Osteoblast (primary cell): ENCODE measurements around the gene PDS5B. TPM values are rescaled to one million over a fixed set of nuclear protein-coding genes. Genes with fewer than 3 reads are reported as not detected.

Source experiments
- DNase-seq: peaks from one replicate; pipeline ENCODE4 v3.0.0; 2011; ENCODE audit warnings: low spot score, mixed read lengths; ENCODE audit not compliant: insufficient read length; ENCODE audit errors: missing footprints
- H2AFZ ChIP-seq: 2 replicates; pipeline ENCODE4 v1.6.0; 2011; ENCODE audit warnings: mild to moderate bottlenecking, low read length
- H3K27ac ChIP-seq: 2 replicates; pipeline ENCODE4 v1.5.1; 2011; ENCODE audit warnings: mild to moderate bottlenecking, low read depth, low read length, moderate library complexity
- H3K27me3 ChIP-seq: 2 replicates; pipeline ENCODE4 v1.6.0; 2012; ENCODE audit warnings: mild to moderate bottlenecking, control low read depth, inconsistent platforms, low read length, moderate library complexity; ENCODE audit not compliant: insufficient read depth
- H3K36me3 ChIP-seq: 2 replicates; pipeline ENCODE4 v1.5.1; 2011; ENCODE audit warnings: mild to moderate bottlenecking, low read length, control low read depth, moderate library complexity; ENCODE audit not compliant: insufficient read depth
- H3K4me1 ChIP-seq: 2 replicates; pipeline ENCODE4 v1.5.1; 2011; ENCODE audit warnings: mild to moderate bottlenecking, low read length, control low read depth, moderate library complexity; ENCODE audit not compliant: insufficient read depth
- H3K4me2 ChIP-seq: 2 replicates; pipeline ENCODE4 v1.6.0; 2011; ENCODE audit warnings: mild to moderate bottlenecking, low read length; ENCODE audit not compliant: insufficient read depth
- H3K4me3 ChIP-seq: fragments of 200-600 bp; sonication (generic); 3 replicates; pipeline ENCODE4 v1.5.1; 2012; ENCODE audit warnings: mild to moderate bottlenecking, low read length, inconsistent platforms; ENCODE audit not compliant: insufficient read depth
- H3K79me2 ChIP-seq: 2 replicates; pipeline ENCODE4 v1.6.0; 2012; ENCODE audit warnings: mild to moderate bottlenecking, low read length, control low read depth, inconsistent platforms; ENCODE audit not compliant: insufficient read depth
- H3K9me3 ChIP-seq: 2 replicates; pipeline ENCODE4 v1.5.1; 2011; ENCODE audit warnings: low read depth, low read length, control low read depth
- H4K20me1 ChIP-seq: 2 replicates; pipeline ENCODE4 v1.6.0; 2012; ENCODE audit warnings: mild to moderate bottlenecking, low read length, control low read depth; ENCODE audit not compliant: insufficient read depth
- CTCF ChIP-seq: IDR thresholded peaks from 2 replicates; pipeline ENCODE4 v1.5.1; 2011; ENCODE audit warnings: mild to moderate bottlenecking, low read depth, low read length, moderate library complexity; ENCODE audit errors: extremely low read depth
- total RNA-seq: library from RNA; depleted of rRNA; stranded (reverse); fragments of >200 nt; gene quantifications from 2 replicates; pipeline ENCODE4 v1.2.3, GENCODE V29; 2012

Gene PDS5B
- total RNA-seq, 1 donor = 23.2 TPM

DNA sequence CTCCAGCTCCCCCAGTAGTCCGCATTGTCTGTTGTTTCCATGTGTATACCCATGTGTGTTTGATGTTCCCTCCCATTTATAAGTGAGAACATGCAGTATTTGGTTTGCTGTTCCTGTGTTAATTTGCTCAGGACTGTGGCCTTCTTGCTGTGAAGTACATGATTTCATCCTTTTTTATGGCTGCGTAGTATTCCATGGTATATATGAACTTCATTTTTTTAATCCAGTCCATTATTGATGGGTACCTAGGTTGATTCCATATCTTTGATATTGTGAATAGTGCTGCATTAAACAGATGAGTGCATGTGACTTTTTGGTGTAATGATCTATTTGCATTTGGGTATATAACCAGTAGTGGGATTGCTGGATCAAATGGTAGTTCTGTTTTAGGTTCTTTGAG lies 175.2 kb downstream of the PDS5B start:
- no peak for DNase-seq
- no peak overlapping the region for H3K4me3 ChIP-seq
- H3K27ac ChIP-seq = no peak overlapping the region
- H3K36me3 ChIP-seq = peaks cover 15% of the 10 kb centered on the region
- no peaks in the 10 kb centered on the region for H3K79me2 ChIP-seq
- H4K20me1 ChIP-seq = no peaks in the 10 kb centered on the region
- H3K4me2 ChIP-seq = no peak overlapping the region
- H2AFZ ChIP-seq = no peak overlapping the region
- no peaks in the 10 kb centered on the region for H3K27me3 ChIP-seq
- no peak for TF ChIP-seq CTCF
- H3K9me3 ChIP-seq = no peaks in the 10 kb centered on the region
- no peaks in the 10 kb centered on the region for H3K4me1 ChIP-seq

- H3K36me3 ChIP-seq = no peaks in the 10 kb centered on the region
- no peaks in the 10 kb centered on the region for H3K79me2 ChIP-seq
- no peaks in the 10 kb centered on the region for H4K20me1 ChIP-seq
- no peak overlapping the region for H2AFZ ChIP-seq
- H3K27ac ChIP-seq = no peak overlapping the region
- no peak overlapping the region for H3K4me3 ChIP-seq
- no peaks in the 10 kb centered on the region for H3K9me3 ChIP-seq
- H3K4me2 ChIP-seq = no peak overlapping the region
- H3K4me1 ChIP-seq = no peaks in the 10 kb centered on the region
- DNase-seq = no peak
- H3K27me3 ChIP-seq = no peaks in the 10 kb centered on the region
- TF ChIP-seq CTCF = no peak
These were observed 192.9 kb downstream of the PDS5B start for GRCh38 chr13:32779119-32779518.

DNA sequence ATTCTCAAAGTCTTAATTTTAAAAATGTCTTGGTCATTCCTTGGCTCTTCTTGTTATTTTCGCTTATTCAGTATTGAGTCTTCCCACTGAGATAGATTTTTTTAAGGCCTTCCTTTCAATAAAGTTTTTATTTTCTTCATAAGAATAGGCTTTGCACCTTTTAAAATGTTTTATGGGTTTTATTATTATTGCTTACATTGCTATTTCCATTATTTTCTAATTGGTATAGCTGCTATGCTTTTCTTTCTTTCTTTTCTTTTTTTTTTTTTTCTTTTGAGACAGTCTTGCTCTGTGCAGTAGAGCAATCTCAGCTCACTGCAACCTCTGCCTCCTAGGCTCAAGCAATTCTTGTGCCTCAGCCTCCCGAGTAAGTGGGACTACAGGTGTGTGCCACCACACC lies 195.7 kb downstream of the PDS5B start:
- H4K20me1 ChIP-seq = no peaks in the 10 kb centered on the region
- H3K4me2 ChIP-seq = no peak overlapping the region
- no peak overlapping the region for H2AFZ ChIP-seq
- H3K4me1 ChIP-seq = no peaks in the 10 kb centered on the region
- H3K27me3 ChIP-seq = no peaks in the 10 kb centered on the region
- no peak for TF ChIP-seq CTCF
- H3K36me3 ChIP-seq = no peaks in the 10 kb centered on the region
- H3K79me2 ChIP-seq = no peaks in the 10 kb centered on the region
- DNase-seq = no peak
- H3K27ac ChIP-seq = no peak overlapping the region
- no peaks in the 10 kb centered on the region for H3K9me3 ChIP-seq
- H3K4me3 ChIP-seq = no peak overlapping the region

- no peaks in the 10 kb centered on the region for H3K4me1 ChIP-seq
- H3K9me3 ChIP-seq = no peaks in the 10 kb centered on the region
- no peak for TF ChIP-seq CTCF
- no peak overlapping the region for H3K27ac ChIP-seq
- H3K4me3 ChIP-seq = no peak overlapping the region
- H3K4me2 ChIP-seq = peak overlapping the region; percentile 22
- no peaks in the 10 kb centered on the region for H3K79me2 ChIP-seq
- DNase-seq = no peak
- H3K27me3 ChIP-seq = no peaks in the 10 kb centered on the region
- H4K20me1 ChIP-seq = no peaks in the 10 kb centered on the region
- H3K36me3 ChIP-seq = no peaks in the 10 kb centered on the region
- H2AFZ ChIP-seq = no peak overlapping the region
These were observed 196.8 kb downstream of the PDS5B start for GRCh38 chr13:32783067-32783466.
